ENCODE results near the gene ACKR2.

The ACKR2 gene

GRCh38 chr3:42849017-42849416 is 39.8 kb downstream of the ACKR2 start:
- no peak for DNase-seq
- in situ Hi-C loops (cut with HindIII; ENCODE audit: low pct_ligation_motif_present, low pct_unique_long_range_greater_than_20kb, low sequenced_read_pairs) = no loop called here

GRCh38 chr3:42850263-42850662 is 41.0 kb downstream of the ACKR2 start:
- no peak for DNase-seq
- in situ Hi-C loops (cut with HindIII; ENCODE audit: low pct_ligation_motif_present, low pct_unique_long_range_greater_than_20kb, low sequenced_read_pairs) = no loop called here

GRCh38 chr3:42851228-42851834 is 42.1 kb downstream of the ACKR2 start:
- in situ Hi-C loops (cut with HindIII; ENCODE audit: low pct_ligation_motif_present, low pct_unique_long_range_greater_than_20kb, low sequenced_read_pairs) = no loop called here
- no peak for DNase-seq

- in situ Hi-C loops (cut with HindIII; ENCODE audit: low pct_ligation_motif_present, low pct_unique_long_range_greater_than_20kb, low sequenced_read_pairs) = no loop called here
- no peak for DNase-seq
Measured at GRCh38 chr3:42852441-42852840, 43.2 kb downstream of the ACKR2 start.

GRCh38 chr3:42853056-42853455 is 43.8 kb downstream of the ACKR2 start:
- in situ Hi-C loops (cut with HindIII; ENCODE audit: low pct_ligation_motif_present, low pct_unique_long_range_greater_than_20kb, low sequenced_read_pairs) = no loop called here
- DNase-seq = no peak

GRCh38 chr3:42853739-42854302 is 44.6 kb downstream of the ACKR2 start:
- DNase-seq = no peak
- in situ Hi-C loops (cut with HindIII; ENCODE audit: low pct_ligation_motif_present, low pct_unique_long_range_greater_than_20kb, low sequenced_read_pairs) = no loop called here

- in situ Hi-C loops (cut with HindIII; ENCODE audit: low pct_ligation_motif_present, low pct_unique_long_range_greater_than_20kb, low sequenced_read_pairs) = no loop called here
- no peak for DNase-seq
Measured at GRCh38 chr3:42855219-42855546, 45.9 kb downstream of the ACKR2 start.

- no peak for DNase-seq
- in situ Hi-C loops (cut with HindIII; ENCODE audit: low pct_ligation_motif_present, low pct_unique_long_range_greater_than_20kb, low sequenced_read_pairs) = no loop called here
Measured at GRCh38 chr3:42855547-42856380, 46.5 kb downstream of the ACKR2 start.

GRCh38 chr3:42856544-42856943 is 47.3 kb downstream of the ACKR2 start:
- in situ Hi-C loops (cut with HindIII; ENCODE audit: low pct_ligation_motif_present, low pct_unique_long_range_greater_than_20kb, low sequenced_read_pairs) = no loop called here
- DNase-seq = no peak

- DNase-seq = no peak
- in situ Hi-C loops (cut with HindIII; ENCODE audit: low pct_ligation_motif_present, low pct_unique_long_range_greater_than_20kb, low sequenced_read_pairs) = no loop called here
Measured at GRCh38 chr3:42864321-42864950, 55.2 kb downstream of the ACKR2 start.

- no peak for DNase-seq
- in situ Hi-C loops (cut with HindIII; ENCODE audit: low pct_ligation_motif_present, low pct_unique_long_range_greater_than_20kb, low sequenced_read_pairs) = no loop called here
Measured at GRCh38 chr3:42865256-42865655, 56.0 kb downstream of the ACKR2 start.

GRCh38 chr3:42867138-42867537 is 57.9 kb downstream of the ACKR2 start:
- in situ Hi-C loops (cut with HindIII; ENCODE audit: low pct_ligation_motif_present, low pct_unique_long_range_greater_than_20kb, low sequenced_read_pairs) = no loop called here
- DNase-seq = no peak

GRCh38 chr3:42868841-42869240 is 59.6 kb downstream of the ACKR2 start:
- in situ Hi-C loops (cut with HindIII; ENCODE audit: low pct_ligation_motif_present, low pct_unique_long_range_greater_than_20kb, low sequenced_read_pairs) = no loop called here
- DNase-seq = no peak

GRCh38 chr3:42871592-42872196 is 62.4 kb downstream of the ACKR2 start:
- DNase-seq = no peak
- in situ Hi-C loops (cut with HindIII; ENCODE audit: low pct_ligation_motif_present, low pct_unique_long_range_greater_than_20kb, low sequenced_read_pairs) = no loop called here

GRCh38 chr3:42872718-42873117 is 63.5 kb downstream of the ACKR2 start:
- in situ Hi-C loops (cut with HindIII; ENCODE audit: low pct_ligation_motif_present, low pct_unique_long_range_greater_than_20kb, low sequenced_read_pairs) = no loop called here
- no peak for DNase-seq

GRCh38 chr3:42873221-42873982 is 64.2 kb downstream of the ACKR2 start:
- no peak for DNase-seq
- in situ Hi-C loops (cut with HindIII; ENCODE audit: low pct_ligation_motif_present, low pct_unique_long_range_greater_than_20kb, low sequenced_read_pairs) = no loop called here

- in situ Hi-C loops (cut with HindIII; ENCODE audit: low pct_ligation_motif_present, low pct_unique_long_range_greater_than_20kb, low sequenced_read_pairs) = no loop called here
- DNase-seq = no peak
Measured at GRCh38 chr3:42874749-42875148, 65.5 kb downstream of the ACKR2 start.

GRCh38 chr3:42875325-42876151 is 66.3 kb downstream of the ACKR2 start, which contains the start of gene CYP8B1:
TSS of gene CYP8B1 (minus strand) at chr3:42875879. CDS start at chr3:42875816, 63 bp downstream.
- in situ Hi-C loops (cut with HindIII; ENCODE audit: low pct_ligation_motif_present, low pct_unique_long_range_greater_than_20kb, low sequenced_read_pairs) = no loop called here
- no peak for DNase-seq

Measured in ACHN (cell line).